Testis (tissue), 2 donors: ENCODE data around the gene PFKFB3.

Experiments
- CTCF ChIP-seq, 3 experiments: fragments of 450-650 bp in 2 of 3; fragments of 200-600 bp in 1 of 3; sonication (generic) in 1 of 3; IDR thresholded peaks; one replicate each; pipeline ENCODE4 v1.5.1; 2016 to 2019; ENCODE audit warnings: antibody characterized with exemption in 3 of 3, mild to moderate bottlenecking in 2 of 3, moderate library complexity in 1 of 3
- POLR2A ChIP-seq: fragments of 450-650 bp; IDR thresholded peaks from one replicate; pipeline ENCODE4 v1.6.1; 2017; ENCODE audit warnings: antibody characterized with exemption, mild to moderate bottlenecking, moderate library complexity

DNA sequence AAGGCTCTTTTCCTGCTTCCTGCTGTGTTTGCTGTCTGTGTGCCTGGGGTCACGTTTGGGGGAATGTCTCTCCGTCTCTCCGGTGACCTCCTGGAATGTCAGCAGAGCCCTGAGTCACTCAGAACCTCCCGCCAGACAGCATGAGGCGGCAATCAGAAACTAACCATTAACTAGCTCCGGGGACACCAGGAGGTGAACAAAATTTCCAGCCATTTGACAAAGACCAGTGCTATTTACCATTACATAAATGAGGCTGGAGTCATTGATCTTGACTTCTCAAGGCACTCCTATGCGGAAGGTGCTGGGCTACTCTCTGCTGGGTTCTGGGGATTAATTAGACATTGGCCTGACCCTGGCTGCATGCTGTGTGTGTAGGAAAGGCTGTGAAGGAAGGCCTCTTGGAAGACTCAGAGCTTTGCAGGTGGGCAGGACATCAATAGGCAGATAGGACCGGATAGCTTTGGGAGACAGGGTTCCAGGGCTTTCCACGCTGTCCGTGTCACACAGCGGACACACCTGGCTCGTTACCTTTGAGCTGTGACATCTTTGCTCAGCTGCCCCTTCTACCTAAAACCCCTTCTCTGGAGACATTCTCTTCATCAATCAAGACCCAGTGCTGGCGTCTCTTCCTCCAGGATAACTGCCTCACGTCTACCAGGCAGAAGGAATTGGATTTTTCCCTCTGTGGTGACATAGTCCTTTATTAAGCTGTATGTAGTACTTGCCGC is 77.0 kb downstream of the PFKFB3 start:
- TF ChIP-seq CTCF (IDR thresholded peaks at IDR 0.05) (no peak), POLR2A (no peak)
